WI38 (cell line): ENCODE results near the gene ADAMTSL1.

Experiments used
- H3K4me3 ChIP-seq: 2 replicates; pipeline ENCODE4 v1.5.1; 2011; ENCODE audit warnings: low read depth, mild to moderate bottlenecking, control low read depth, low read length
- CTCF ChIP-seq: IDR thresholded peaks from 2 replicates; pipeline ENCODE4 v1.5.1; 2012; ENCODE audit warnings: low read depth, mild to moderate bottlenecking, control low read depth, low read length

Gene ADAMTSL1

GRCh38 chr9:18893046-18893445 lies 419.1 kb downstream of the ADAMTSL1 start:
- H3K4me3 ChIP-seq: no peak overlapping the region
- no peak for TF ChIP-seq CTCF

- no peak overlapping the region for H3K4me3 ChIP-seq
- no peak for TF ChIP-seq CTCF
These were observed 419.5 kb downstream of the ADAMTSL1 start for GRCh38 chr9:18893491-18893890.

- H3K4me3 ChIP-seq: no peak overlapping the region
- no peak for TF ChIP-seq CTCF
These were observed 422.1 kb downstream of the ADAMTSL1 start for GRCh38 chr9:18896004-18896403.

- no peak overlapping the region for H3K4me3 ChIP-seq
- no peak for TF ChIP-seq CTCF
These were observed 422.7 kb downstream of the ADAMTSL1 start for GRCh38 chr9:18896531-18897179.

- H3K4me3 ChIP-seq: no peak overlapping the region
- no peak for TF ChIP-seq CTCF
These were observed 429.5 kb downstream of the ADAMTSL1 start for GRCh38 chr9:18903450-18903849.

- no peak for TF ChIP-seq CTCF
These were observed 431.3 kb downstream of the ADAMTSL1 start for GRCh38 chr9:18905028-18905882.

More at GRCh38 chr9:18905028-18905882, 431.3 kb downstream of the ADAMTSL1 start:
- no peak overlapping the region for H3K4me3 ChIP-seq
